Mesothelial cell of epicardium (in vitro differentiated cells): Measurements from ENCODE around the gene PEX1. TPM values are rescaled to one million over a fixed set of nuclear protein-coding genes. Genes with fewer than 3 reads are reported as not detected.
"Not testable (repeated sequence)": the region's sequence is repeated elsewhere in the genome, so short reads cannot be mapped to it uniquely, and the experiment has no call there.

Experiments
- DNase-seq, 2 experiments: peaks; one replicate each; pipeline ENCODE4 v3.0.0; 2021; ENCODE audit warnings: low spot score in 2 of 2; ENCODE audit not compliant: unreplicated experiment in 2 of 2
- H3K27ac Mint-ChIP-seq: 2 replicates; pipeline ENCODE4 v1.8.0; 2021; ENCODE audit warnings: mixed read lengths
- H3K27me3 Mint-ChIP-seq: 2 replicates; pipeline ENCODE4 v1.8.0; 2021; ENCODE audit warnings: low read depth, mixed read lengths
- H3K36me3 Mint-ChIP-seq: 2 replicates; pipeline ENCODE4 v1.8.0; 2021; ENCODE audit warnings: mixed read lengths
- H3K4me1 Mint-ChIP-seq: 2 replicates; pipeline ENCODE4 v1.8.0; 2021; ENCODE audit warnings: mixed read lengths
- H3K4me3 Mint-ChIP-seq: 2 replicates; pipeline ENCODE4 v1.8.0; 2021; ENCODE audit warnings: mild to moderate bottlenecking, moderate library complexity, mixed read lengths
- H3K9me3 Mint-ChIP-seq: 2 replicates; pipeline ENCODE4 v1.8.0; 2021; ENCODE audit warnings: mixed read lengths
- CTCF ChIP-seq: fragments of 200-600 bp; sonication (generic); IDR thresholded peaks from one replicate; pipeline ENCODE4 v1.5.0; 2021; ENCODE audit warnings: antibody characterized with exemption; ENCODE audit not compliant: unreplicated experiment
- total RNA-seq: library from RNA; stranded (reverse); gene quantifications from 3 replicates; pipeline ENCODE4 v1.2.1, GENCODE V29; 2021

Gene PEX1
- total RNA-seq, 1 donor from 2014 or later, result 22.9 TPM

GRCh38 chr7:92485267-92485892, 42.9 kb downstream of the PEX1 start:
- TF ChIP-seq CTCF, result no peak
- peaks cover 22% of the 10 kb centered on the region for H3K36me3 Mint-ChIP-seq
- H3K27ac Mint-ChIP-seq, result no peak overlapping the region

GRCh38 chr7:92484226-92484625, 44.1 kb downstream of the PEX1 start:
- H3K4me3 Mint-ChIP-seq, H3K4me1 Mint-ChIP-seq, H3K9me3 Mint-ChIP-seq, H3K27me3 Mint-ChIP-seq, DNase-seq, H3K27ac Mint-ChIP-seq: not testable (repeated sequence)
- H3K36me3 Mint-ChIP-seq, result peaks cover 17% of the 10 kb centered on the region

More at GRCh38 chr7:92485267-92485892, 42.9 kb downstream of the PEX1 start:
- DNase-seq, result no peak
- Mint-ChIP-seq H3K4me1 (no peaks in the 10 kb centered on the region), H3K9me3 (no peaks in the 10 kb centered on the region), H3K27me3 (no peaks in the 10 kb centered on the region), H3K4me3 (no peak overlapping the region)

GRCh38 chr7:92483624-92484023, 44.7 kb downstream of the PEX1 start:
- not testable (repeated sequence) for H3K4me1 Mint-ChIP-seq, H3K9me3 Mint-ChIP-seq, H3K27ac Mint-ChIP-seq, H3K27me3 Mint-ChIP-seq, H3K4me3 Mint-ChIP-seq, DNase-seq
- peaks cover 16% of the 10 kb centered on the region for H3K36me3 Mint-ChIP-seq

GRCh38 chr7:92479146-92479545, 49.2 kb downstream of the PEX1 start:
- not testable (repeated sequence) for H3K4me3 Mint-ChIP-seq, H3K36me3 Mint-ChIP-seq, H3K9me3 Mint-ChIP-seq, H3K27ac Mint-ChIP-seq, H3K4me1 Mint-ChIP-seq, DNase-seq, H3K27me3 Mint-ChIP-seq

- Mint-ChIP-seq H3K36me3 (no peaks in the 10 kb centered on the region), H3K4me3 (no peak overlapping the region), H3K4me1 (peaks cover 6% of the 10 kb centered on the region), H3K27me3 (no peaks in the 10 kb centered on the region), H3K27ac (no peak overlapping the region), H3K9me3 (no peaks in the 10 kb centered on the region)
- DNase-seq, result no peak
- TF ChIP-seq CTCF, result no peak
Measured at GRCh38 chr7:92478711-92479110, 49.6 kb downstream of the PEX1 start.

- no peak overlapping the region for H3K4me3 Mint-ChIP-seq
- H3K27ac Mint-ChIP-seq, result no peak overlapping the region
- TF ChIP-seq CTCF, result no peak
- no peaks in the 10 kb centered on the region for H3K9me3 Mint-ChIP-seq
- no peak for DNase-seq
- H3K36me3 Mint-ChIP-seq, result no peaks in the 10 kb centered on the region
- H3K27me3 Mint-ChIP-seq, result no peaks in the 10 kb centered on the region
- H3K4me1 Mint-ChIP-seq, result peaks cover 6% of the 10 kb centered on the region
Measured at GRCh38 chr7:92478095-92478494, 50.2 kb downstream of the PEX1 start.

GRCh38 chr7:92477681-92478080, 50.6 kb downstream of the PEX1 start, which contains the start of gene ERVW-1:
ERVW-1 (minus strand) TSS chr7:92477946; CDS start chr7:92470381, 7,565 bp downstream.
- H3K9me3 Mint-ChIP-seq, H3K27ac Mint-ChIP-seq, H3K36me3 Mint-ChIP-seq, H3K4me1 Mint-ChIP-seq, H3K4me3 Mint-ChIP-seq, H3K27me3 Mint-ChIP-seq, DNase-seq: not testable (repeated sequence)

GRCh38 chr7:92475851-92476590, 52.3 kb downstream of the PEX1 start:
- DNase-seq, H3K4me3 Mint-ChIP-seq, H3K36me3 Mint-ChIP-seq, H3K9me3 Mint-ChIP-seq, H3K27ac Mint-ChIP-seq, H3K4me1 Mint-ChIP-seq, H3K27me3 Mint-ChIP-seq: not testable (repeated sequence)

GRCh38 chr7:92475261-92475770, 53.0 kb downstream of the PEX1 start:
- not testable (repeated sequence) for H3K27ac Mint-ChIP-seq, H3K27me3 Mint-ChIP-seq, H3K4me3 Mint-ChIP-seq, H3K4me1 Mint-ChIP-seq, H3K9me3 Mint-ChIP-seq, DNase-seq, H3K36me3 Mint-ChIP-seq

GRCh38 chr7:92473989-92474388, 54.3 kb downstream of the PEX1 start:
- H3K4me3 Mint-ChIP-seq, H3K27me3 Mint-ChIP-seq, H3K4me1 Mint-ChIP-seq, DNase-seq: not testable (repeated sequence)
- Mint-ChIP-seq H3K36me3 (peaks cover 18% of the 10 kb centered on the region), H3K27ac (peak overlapping the region; percentile 4), H3K9me3 (peaks cover 15% of the 10 kb centered on the region)

GRCh38 chr7:92468589-92468988, 59.7 kb downstream of the PEX1 start:
- H3K36me3 Mint-ChIP-seq, result peaks cover 23% of the 10 kb centered on the region

More at GRCh38 chr7:92468589-92468988, 59.7 kb downstream of the PEX1 start:
- not testable (repeated sequence) for H3K27ac Mint-ChIP-seq, DNase-seq, H3K27me3 Mint-ChIP-seq, H3K4me3 Mint-ChIP-seq
- H3K4me1 Mint-ChIP-seq, result peaks cover 13% of the 10 kb centered on the region
- peaks cover 27% of the 10 kb centered on the region for H3K9me3 Mint-ChIP-seq
